ENCODE results near the gene RBM8A. TPM values are rescaled to one million over a fixed set of nuclear protein-coding genes. Genes with fewer than 3 reads are reported as not detected.
A peak's percentile ranks its signal among the peaks of the same experiment; 100 is the strongest.

RBM8A gene
- total and polyA plus RNA-seq, 12 donors: 34.5 to 151 (median 67.4) TPM

- DNase-seq: peak; percentile 87 to 95
- no peaks in the 10 kb centered on the region for H3K36me3 ChIP-seq
- H3K27me3 ChIP-seq: no peaks in the 10 kb centered on the region
- TF ChIP-seq CTCF (IDR thresholded peaks at IDR 0.05): peak; percentile 91 to 97 (median 94)
- peaks cover 15 to 47% (median 30%) of the 10 kb centered on the region in 9 donors for H3K4me1 ChIP-seq
- H3K27ac ChIP-seq: peak overlapping the region; percentile 67 to 93 (median 82)
- H3K4me3 ChIP-seq: peak overlapping the region in 7 of 10 donors; percentile 2 to 28 (median 17)
- ATAC-seq: peak; percentile 86 to 95 (median 92)
- intact Hi-C loops (cut with DNase I): loop anchor here in 8 of 10 donors (1.0 to 10.0 kb wide), 10 partner anchors 16 to 123 kb away; partner anchors contain the start of genes ITGA10 (in 4 of the 8) and PIAS3 (in 2 of the 8)
- 2 to 6% methylated on average over 6 of the region's 6 CpGs for WGBS, 2 donors
- no peaks in the 10 kb centered on the region for H3K9me3 ChIP-seq
Observed at GRCh38 chr1:145891587-145892485, 35.4 kb downstream of the RBM8A start.

DNA sequence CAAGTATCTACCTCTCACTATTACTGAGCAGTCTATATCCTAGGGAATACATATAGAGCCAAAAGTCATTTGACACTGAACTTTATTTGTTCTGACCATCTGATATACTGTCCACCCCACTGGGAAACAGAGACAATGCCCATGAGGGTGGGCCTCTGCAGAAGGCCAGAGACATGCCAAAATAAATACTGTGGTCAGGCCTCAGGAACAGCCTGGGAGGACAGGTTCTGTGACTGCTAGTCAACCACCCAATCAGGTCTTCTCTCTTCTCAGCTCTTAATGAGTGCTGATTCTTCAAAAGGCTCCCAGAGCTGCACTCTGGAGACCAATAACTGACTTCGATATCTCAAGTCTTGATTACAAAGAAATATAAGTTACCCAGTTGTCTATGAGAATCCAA lies 36.1 kb downstream of the RBM8A start:
- Histone ChIP-seq H3K4me3 (peak overlapping the region in 1 of 10 donors; percentile 25), H3K36me3 (no peaks in the 10 kb centered on the region), H3K27me3 (no peaks in the 10 kb centered on the region), H3K4me1 (peaks cover 15 to 54% (median 33%) of the 10 kb centered on the region in 9 donors), H3K27ac (peak overlapping the region; percentile 67 to 93 (median 82)), H3K9me3 (no peaks in the 10 kb centered on the region)
- TF ChIP-seq CTCF (IDR thresholded peaks at IDR 0.05): no peak
- DNase-seq (no peak), ATAC-seq (peak in 2 of 8 donors; percentile 12 to 18)
- WGBS, 2 donors: 46 to 61% methylated on average over 1 of the region's 1 CpG
- intact Hi-C loops (cut with DNase I): loop anchor here in 6 of 10 donors (1.0 to 10.0 kb wide), 4 partner anchors 20 to 124 kb away; partner anchors contain the start of genes ITGA10 (in 1 of the 6) and PIAS3 (in 1 of the 6)

GRCh38 chr1:145889722-145890121 lies 37.6 kb downstream of the RBM8A start:
- peak overlapping the region in 2 of 10 donors; percentile 90 to 93 for H3K27ac ChIP-seq
- H3K36me3 ChIP-seq: no peaks in the 10 kb centered on the region
- H3K4me3 ChIP-seq: no peak overlapping the region
- DNase-seq (no peak), ATAC-seq (no peak)
- H3K9me3 ChIP-seq: no peaks in the 10 kb centered on the region
- H3K27me3 ChIP-seq: peaks cover 0 to 5% (median 0%) of the 10 kb centered on the region in 7 donors
- no peak for TF ChIP-seq CTCF (IDR thresholded peaks at IDR 0.05)
- intact Hi-C loops (cut with DNase I): loop anchor here in 6 of 10 donors (2.0 to 10.0 kb wide), 3 partner anchors 21 to 125 kb away; partner anchors contain the start of genes ITGA10 (in 1 of the 6) and PIAS3 (in 1 of the 6)
- WGBS, 2 donors: 77 to 84% methylated on average over 3 of the region's 3 CpGs
- peaks cover 15 to 64% (median 38%) of the 10 kb centered on the region in 9 donors for H3K4me1 ChIP-seq

GRCh38 chr1:145887631-145888030 lies 39.7 kb downstream of the RBM8A start:
- Histone ChIP-seq H3K36me3 (no peaks in the 10 kb centered on the region), H3K4me3 (no peak overlapping the region), H3K27me3 (peaks cover 0 to 12% (median 0%) of the 10 kb centered on the region in 7 donors), H3K27ac (peak overlapping the region in 2 of 10 donors; percentile 7 to 65), H3K4me1 (peaks cover 14 to 55% (median 31%) of the 10 kb centered on the region in 9 donors), H3K9me3 (no peaks in the 10 kb centered on the region)
- intact Hi-C loops (cut with DNase I): no loop called here
- WGBS, 2 donors: 78 to 80% methylated on average over 5 of the region's 5 CpGs
- no peak for DNase-seq
- TF ChIP-seq CTCF (IDR thresholded peaks at IDR 0.05): no peak
- ATAC-seq: no peak
